Activated naive CD8-positive, alpha-beta T cell treated with anti-CD3 and anti-CD28 coated beads for 36 hours (primary cell): ENCODE measurements around the gene GAPVD1. TPM values are rescaled to one million over a fixed set of nuclear protein-coding genes. Genes with fewer than 3 reads are reported as not detected.
A peak's percentile ranks its signal among the peaks of the same experiment; 100 is the strongest.

Source experiments
- DNase-seq: peaks from one replicate; pipeline ENCODE4 v3.0.0; 2021
- H3K27ac Mint-ChIP-seq: one replicate; pipeline ENCODE4 v1.8.0; 2022; ENCODE audit warnings: mild to moderate bottlenecking, moderate library complexity, mixed read lengths
- H3K27me3 Mint-ChIP-seq: one replicate; pipeline ENCODE4 v1.8.0; 2022; ENCODE audit warnings: mild to moderate bottlenecking, mixed read lengths
- H3K36me3 Mint-ChIP-seq: one replicate; pipeline ENCODE4 v1.8.0; 2021; ENCODE audit warnings: mild to moderate bottlenecking, mixed read lengths
- H3K4me1 Mint-ChIP-seq: one replicate; pipeline ENCODE4 v1.8.0; 2021; ENCODE audit warnings: mixed read lengths
- H3K4me3 Mint-ChIP-seq: one replicate; pipeline ENCODE4 v1.8.0; 2022; ENCODE audit warnings: mild to moderate bottlenecking, moderate library complexity, mixed read lengths
- H3K9me3 Mint-ChIP-seq: one replicate; pipeline ENCODE4 v1.8.0; 2022; ENCODE audit warnings: mixed read lengths
- total RNA-seq, 2 experiments: library from RNA; stranded (reverse); gene quantifications; one replicate each; pipeline ENCODE4 v1.2.3, GENCODE V29; 2021

GAPVD1 gene
- total RNA-seq, 2 experiments from 2014 or later: 44.0 to 47.1 TPM

- H3K9me3 Mint-ChIP-seq: no peaks in the 10 kb centered on the region
- H3K36me3 Mint-ChIP-seq: peaks cover 2% of the 10 kb centered on the region
- peak; percentile 24 for DNase-seq
- peaks cover 25% of the 10 kb centered on the region for H3K27me3 Mint-ChIP-seq
- no peak overlapping the region for H3K27ac Mint-ChIP-seq
- peaks cover 8% of the 10 kb centered on the region for H3K4me1 Mint-ChIP-seq
- H3K4me3 Mint-ChIP-seq: peak overlapping the region; percentile 64
Measured at GRCh38 chr9:125409217-125409636, 147.6 kb downstream of the GAPVD1 start.

DNA sequence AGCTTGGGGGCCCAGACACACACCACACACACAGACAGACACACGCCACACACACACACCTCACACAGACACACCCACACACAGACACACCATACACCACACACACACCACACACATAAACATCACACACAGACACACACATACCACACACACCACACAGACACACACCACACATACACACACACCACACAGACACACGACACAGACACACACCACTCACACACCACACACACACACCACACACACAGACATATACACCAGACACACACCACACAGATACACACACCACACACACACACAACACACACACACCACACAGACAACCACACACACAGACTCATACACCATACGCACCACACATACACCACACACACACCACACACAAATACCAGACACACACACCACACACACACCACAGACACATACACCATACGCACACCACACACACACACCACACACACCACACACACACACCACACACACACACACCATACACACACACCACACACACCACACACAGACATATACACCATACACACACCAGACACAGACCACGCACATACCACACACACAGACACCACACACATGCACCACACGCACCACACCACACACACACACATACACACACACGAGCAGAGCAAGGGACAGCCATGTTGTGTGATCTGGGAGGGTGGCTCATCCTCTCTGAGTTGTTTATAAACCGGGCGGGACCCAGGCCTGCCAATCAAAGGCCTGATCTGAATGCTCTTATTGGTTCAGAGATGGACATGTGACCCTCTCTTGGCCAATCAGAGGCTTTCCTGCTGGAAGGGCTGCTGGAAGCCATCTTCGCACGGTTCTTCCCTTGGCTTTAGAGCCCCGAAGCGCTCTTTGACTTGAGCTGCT lies 148.3 kb downstream of the GAPVD1 start:
- peak overlapping the region; percentile 5 for H3K27ac Mint-ChIP-seq

GRCh38 chr9:125410522-125410894 lies 148.9 kb downstream of the GAPVD1 start:
- Mint-ChIP-seq H3K4me1 (peaks cover 8% of the 10 kb centered on the region), H3K27me3 (peaks cover 25% of the 10 kb centered on the region), H3K27ac (no peak overlapping the region), H3K36me3 (peaks cover 2% of the 10 kb centered on the region), H3K9me3 (no peaks in the 10 kb centered on the region), H3K4me3 (peak overlapping the region; percentile 30)
- no peak for DNase-seq

More for the DNA sequence above, 148.3 kb downstream of the GAPVD1 start:
- peak; percentile 60 for DNase-seq
- H3K4me3 Mint-ChIP-seq: peak overlapping the region; percentile 59
- peaks cover 8% of the 10 kb centered on the region for H3K4me1 Mint-ChIP-seq
- H3K27me3 Mint-ChIP-seq: peaks cover 25% of the 10 kb centered on the region
- H3K36me3 Mint-ChIP-seq: peaks cover 2% of the 10 kb centered on the region
- no peaks in the 10 kb centered on the region for H3K9me3 Mint-ChIP-seq

GRCh38 chr9:125411171-125411756 lies 149.6 kb downstream of the GAPVD1 start:
- Mint-ChIP-seq H3K36me3 (peaks cover 2% of the 10 kb centered on the region), H3K4me3 (peak overlapping the region; percentile 14), H3K4me1 (peaks cover 8% of the 10 kb centered on the region), H3K27me3 (peaks cover 25% of the 10 kb centered on the region), H3K9me3 (no peaks in the 10 kb centered on the region), H3K27ac (no peak overlapping the region)
- DNase-seq: no peak

- no peak overlapping the region for H3K4me3 Mint-ChIP-seq
- H3K27me3 Mint-ChIP-seq: peaks cover 23% of the 10 kb centered on the region
- H3K27ac Mint-ChIP-seq: no peak overlapping the region
- H3K36me3 Mint-ChIP-seq: peaks cover 2% of the 10 kb centered on the region
- no peak for DNase-seq
- peaks cover 8% of the 10 kb centered on the region for H3K4me1 Mint-ChIP-seq
- H3K9me3 Mint-ChIP-seq: no peaks in the 10 kb centered on the region
Measured at GRCh38 chr9:125412166-125412565, 150.5 kb downstream of the GAPVD1 start.

DNA sequence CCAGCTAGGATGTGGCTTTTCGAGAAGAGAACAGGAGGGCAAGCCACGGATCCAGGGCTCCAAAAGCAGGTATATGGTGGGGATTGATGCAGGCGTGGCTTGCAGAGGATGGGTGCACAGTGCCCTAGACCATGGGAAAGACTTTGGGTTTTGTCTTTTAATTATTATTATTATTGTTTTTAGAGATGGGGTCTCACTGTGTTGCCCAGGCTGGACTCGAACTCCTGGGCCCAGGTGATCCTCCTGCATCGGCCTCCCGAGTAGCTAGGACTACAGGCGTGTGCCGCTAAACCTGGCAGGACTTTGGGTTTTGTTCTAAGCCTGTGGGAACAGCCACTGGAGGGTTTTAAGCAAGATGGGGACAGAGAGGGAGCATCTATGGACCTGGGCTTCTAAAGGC lies 152.0 kb downstream of the GAPVD1 start:
- peaks cover 3% of the 10 kb centered on the region for H3K4me1 Mint-ChIP-seq

GRCh38 chr9:125415583-125416460 lies 154.2 kb downstream of the GAPVD1 start:
- H3K27me3 Mint-ChIP-seq: no peaks in the 10 kb centered on the region
- H3K4me1 Mint-ChIP-seq: no peaks in the 10 kb centered on the region
- no peaks in the 10 kb centered on the region for H3K9me3 Mint-ChIP-seq

More for the DNA sequence above, 152.0 kb downstream of the GAPVD1 start:
- peaks cover 2% of the 10 kb centered on the region for H3K36me3 Mint-ChIP-seq
- no peak for DNase-seq
- no peaks in the 10 kb centered on the region for H3K9me3 Mint-ChIP-seq
- H3K4me3 Mint-ChIP-seq: no peak overlapping the region
- no peak overlapping the region for H3K27ac Mint-ChIP-seq
- H3K27me3 Mint-ChIP-seq: peaks cover 16% of the 10 kb centered on the region

GRCh38 chr9:125416517-125416916 lies 154.9 kb downstream of the GAPVD1 start:
- H3K27me3 Mint-ChIP-seq: no peaks in the 10 kb centered on the region

More at GRCh38 chr9:125415583-125416460, 154.2 kb downstream of the GAPVD1 start:
- H3K27ac Mint-ChIP-seq: no peak overlapping the region
- no peak overlapping the region for H3K4me3 Mint-ChIP-seq
- H3K36me3 Mint-ChIP-seq: no peaks in the 10 kb centered on the region
- no peak for DNase-seq

More at GRCh38 chr9:125416517-125416916, 154.9 kb downstream of the GAPVD1 start:
- Mint-ChIP-seq H3K9me3 (no peaks in the 10 kb centered on the region), H3K4me1 (no peaks in the 10 kb centered on the region), H3K27ac (no peak overlapping the region), H3K4me3 (no peak overlapping the region), H3K36me3 (no peaks in the 10 kb centered on the region)
- no peak for DNase-seq

Other genes starting within 250 kb of the GAPVD1 start
- gene SCAI, start 118.3 kb upstream of the GAPVD1 start, total RNA-seq: 1 to 10 TPM; 7.0 to 7.3 TPM
- 10 to 100 TPM; 47.6 to 48.8 TPM for gene PPP6C, start 72.0 kb upstream of the GAPVD1 start, total RNA-seq
- gene RABEPK, start 61.3 kb upstream of the GAPVD1 start, total RNA-seq: 10 to 100 TPM; 41.1 to 41.6 TPM
- 100 to 1,000 TPM; 242 TPM for gene HSPA5, start 20.5 kb upstream of the GAPVD1 start, total RNA-seq